ENCODE measurements around the gene HOXB6.

- TF ChIP-seq EZH2 (IDR thresholded peaks at IDR 0.05; ENCODE audit: borderline replicate concordance, low read depth, low read length, severe bottlenecking) (no peak), CTCF (IDR thresholded peaks at IDR 0.05; ENCODE audit: borderline replicate concordance, extremely low read depth, low read length, poor library complexity, severe bottlenecking) (no peak)
These were observed 23.1 kb upstream of the HOXB6 start for GRCh38 chr17:48627623-48628521.

All from DND-41 (cell line).